Endothelial cell of umbilical vein (primary cell): ENCODE measurements around the gene NEDD4L.

Experiments used
- CTCF ChIP-seq, 2 donors: IDR thresholded peaks; 1 replicate in 1 of 2; 2 replicates in 1 of 2; pipeline ENCODE4 v1.5.1; 2011; ENCODE audit warnings: low read length in 2 of 2, mild to moderate bottlenecking in 2 of 2, moderate library complexity in 2 of 2, control low read depth in 1 of 2, inconsistent platforms in 1 of 2, low read depth in 1 of 2; ENCODE audit not compliant: insufficient read depth in 1 of 2; ENCODE audit errors: extremely low read depth in 1 of 2
- MAX ChIP-seq: IDR thresholded peaks from 2 replicates; pipeline ENCODE4 v1.6.1; 2011; ENCODE audit not compliant: insufficient read depth, insufficient read length
- POLR2A ChIP-seq: IDR thresholded peaks from 2 replicates; pipeline ENCODE4 v1.6.1; 2012; ENCODE audit warnings: low read depth, mild to moderate bottlenecking, control low read depth, low read length

- TF ChIP-seq CTCF (IDR thresholded peaks at IDR 0.05; ENCODE audit: extremely low read depth in 1 of 2, insufficient read depth in 1 of 2, low read depth in 1 of 2, low read length in 2 of 2), result no peak
- no peak for TF ChIP-seq MAX
- TF ChIP-seq POLR2A, result no peak
Observed at GRCh38 chr18:58004317-58004716, 39.7 kb upstream of the NEDD4L start.
